Gastrocnemius medialis (tissue), 4 donors: Measurements from ENCODE around the gene FCHSD2.

ENCODE experiments used
- CTCF ChIP-seq, 5 experiments: fragments of 450-650 bp in 3 of 5; fragments of 200-600 bp in 2 of 5; sonication (generic) in 2 of 5; IDR thresholded peaks in 4 of 5; conservative IDR thresholded peaks in 1 of 5; 1 replicate in 4 of 5; 2 replicates in 1 of 5; pipeline ENCODE4 v1.5.1; 2016 to 2019; ENCODE audit warnings: antibody characterized with exemption in 5 of 5, mild to moderate bottlenecking in 3 of 5, moderate library complexity in 3 of 5
- POLR2A ChIP-seq, 2 donors: fragments of 450-650 bp; IDR thresholded peaks; one replicate each; pipeline ENCODE4 v1.6.1; 2017; ENCODE audit warnings: antibody characterized with exemption in 2 of 2, mild to moderate bottlenecking in 2 of 2, moderate library complexity in 2 of 2

GRCh38 chr11:73013021-73013420 lies 129.1 kb downstream of the FCHSD2 start:
- no peak for TF ChIP-seq CTCF (IDR thresholded peaks at IDR 0.05 in 4 of 5, conservative IDR thresholded peaks at IDR 0.05 in 1 of 5)
- TF ChIP-seq POLR2A (IDR thresholded peaks at IDR 0.05), result no peak
